SK-N-SH (cell line): ENCODE results near the gene DDX52.

Experiments
- EP300 ChIP-seq, 2 experiments: IDR thresholded peaks; 2 replicates each; pipeline versions ENCODE4 v1.4.0 to v1.6.1; 2012; ENCODE audit warnings: borderline replicate concordance in 1 of 2, low read depth in 1 of 2, low read length in 1 of 2
- EZH2phosphoT487 ChIP-seq: fragments of 200-600 bp; sonication (generic); IDR thresholded peaks from 2 replicates; pipeline ENCODE4 v1.6.1; 2017; ENCODE audit warnings: low read depth, mixed run types, mild to moderate bottlenecking, antibody characterized with exemption, moderate library complexity, borderline replicate concordance
- POLR2AphosphoS5 ChIP-seq: IDR thresholded peaks from 2 replicates; pipeline ENCODE4 v1.6.1; 2012; ENCODE audit warnings: low read depth, low read length
- RAD21 ChIP-seq: IDR thresholded peaks from 2 replicates; pipeline ENCODE4 v1.6.1; 2012; ENCODE audit warnings: mild to moderate bottlenecking, low read length
- RFX5 ChIP-seq: IDR thresholded peaks from 2 replicates; pipeline ENCODE4 v1.6.1; 2012; ENCODE audit warnings: mild to moderate bottlenecking, improper control_type of control experiment, low read length
- RXRA ChIP-seq: IDR thresholded peaks from 2 replicates; pipeline ENCODE4 v1.4.0; 2012; ENCODE audit warnings: low read depth, mild to moderate bottlenecking, borderline replicate concordance
- SMC3 ChIP-seq: IDR thresholded peaks from 2 replicates; pipeline ENCODE4 v1.6.1; 2012; ENCODE audit warnings: low read depth, low read length, improper control_type of control experiment
- TAF1 ChIP-seq: IDR thresholded peaks from 2 replicates; pipeline ENCODE4 v1.6.1; 2012; ENCODE audit warnings: low read depth, mild to moderate bottlenecking, low read length, moderate library complexity, borderline replicate concordance
- TEAD4 ChIP-seq: IDR thresholded peaks from 2 replicates; pipeline ENCODE4 v1.4.0; 2012; ENCODE audit warnings: mild to moderate bottlenecking, borderline replicate concordance; ENCODE audit not compliant: insufficient read depth
- USF2 ChIP-seq: fragments of 150-350 bp; IDR thresholded peaks from 2 replicates; pipeline ENCODE4 v1.6.1; 2017; ENCODE audit warnings: antibody characterized with exemption, low read length, low read depth, borderline replicate concordance
- YY1 ChIP-seq: IDR thresholded peaks from 2 replicates; pipeline ENCODE4 v1.4.0; 2012; ENCODE audit warnings: low read depth, mild to moderate bottlenecking
- TF ChIP-seq, protein P1 (sequence below): fragments of 200-600 bp; sonication (generic); IDR thresholded peaks from 2 replicates; pipeline ENCODE4 v1.6.1; 2017; ENCODE audit warnings: antibody characterized with exemption, mild to moderate bottlenecking, moderate library complexity

- TF ChIP-seq RAD21 (no peak), TAF1 (no peak), SMC3 (no peak), EP300 (IDR thresholded peaks at IDR 0.05; ENCODE audit: borderline replicate concordance in 1 of 2, low read depth in 1 of 2, low read length in 1 of 2) (no peak), TEAD4 (no peak), RFX5 (no peak), EZH2phosphoT487 (no peak), YY1 (no peak), POLR2AphosphoS5 (no peak), RXRA (no peak), USF2 (no peak)
- TF ChIP-seq, protein P1, sequence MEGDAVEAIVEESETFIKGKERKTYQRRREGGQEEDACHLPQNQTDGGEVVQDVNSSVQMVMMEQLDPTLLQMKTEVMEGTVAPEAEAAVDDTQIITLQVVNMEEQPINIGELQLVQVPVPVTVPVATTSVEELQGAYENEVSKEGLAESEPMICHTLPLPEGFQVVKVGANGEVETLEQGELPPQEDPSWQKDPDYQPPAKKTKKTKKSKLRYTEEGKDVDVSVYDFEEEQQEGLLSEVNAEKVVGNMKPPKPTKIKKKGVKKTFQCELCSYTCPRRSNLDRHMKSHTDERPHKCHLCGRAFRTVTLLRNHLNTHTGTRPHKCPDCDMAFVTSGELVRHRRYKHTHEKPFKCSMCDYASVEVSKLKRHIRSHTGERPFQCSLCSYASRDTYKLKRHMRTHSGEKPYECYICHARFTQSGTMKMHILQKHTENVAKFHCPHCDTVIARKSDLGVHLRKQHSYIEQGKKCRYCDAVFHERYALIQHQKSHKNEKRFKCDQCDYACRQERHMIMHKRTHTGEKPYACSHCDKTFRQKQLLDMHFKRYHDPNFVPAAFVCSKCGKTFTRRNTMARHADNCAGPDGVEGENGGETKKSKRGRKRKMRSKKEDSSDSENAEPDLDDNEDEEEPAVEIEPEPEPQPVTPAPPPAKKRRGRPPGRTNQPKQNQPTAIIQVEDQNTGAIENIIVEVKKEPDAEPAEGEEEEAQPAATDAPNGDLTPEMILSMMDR = no peak
Measured at GRCh38 chr17:37571674-37572073, 71.6 kb downstream of the DDX52 start.
